Bronchial epithelial cell (primary cell): ENCODE results near the gene AGAP1. TPM values are rescaled to one million over a fixed set of nuclear protein-coding genes. Genes with fewer than 3 reads are reported as not detected.

Experiments
- DNase-seq: peaks from one replicate; pipeline ENCODE4 v3.0.0-alpha.2; 2010; ENCODE audit warnings: low read depth
- FAIRE-seq: peaks from 2 replicates; lab custom pipeline; 2011; peaks lifted over from hg19 to GRCh38; lab: Jason Lieb, UNC
- H3K27me3 ChIP-seq: 2 replicates; pipeline ENCODE4 v1.5.1; 2011; ENCODE audit warnings: low read length; ENCODE audit not compliant: control insufficient read depth, insufficient read depth
- H3K36me3 ChIP-seq: 2 replicates; pipeline ENCODE4 v1.5.1; 2011; ENCODE audit warnings: low read length; ENCODE audit not compliant: control insufficient read depth, insufficient read depth
- H3K4me3 ChIP-seq: 2 replicates; pipeline ENCODE4 v1.5.1; 2011; ENCODE audit warnings: mild to moderate bottlenecking, low read depth, low read length, control low read depth
- total RNA-seq: library from RNA; depleted of rRNA; stranded (reverse); fragments of >200 nt; gene quantifications from 2 replicates; pipeline ENCODE4 v1.2.1, GENCODE V29; 2014
- TF ChIP-seq, protein P1 (sequence below): IDR thresholded peaks from 2 replicates; pipeline ENCODE4 v1.5.1; 2011; ENCODE audit warnings: mild to moderate bottlenecking, moderate library complexity, low read length, control low read depth, inconsistent platforms; ENCODE audit not compliant: insufficient read depth, severe bottlenecking

The AGAP1 gene
- total RNA-seq, 1 donor from 2014 or later: 22.4 TPM

DNA sequence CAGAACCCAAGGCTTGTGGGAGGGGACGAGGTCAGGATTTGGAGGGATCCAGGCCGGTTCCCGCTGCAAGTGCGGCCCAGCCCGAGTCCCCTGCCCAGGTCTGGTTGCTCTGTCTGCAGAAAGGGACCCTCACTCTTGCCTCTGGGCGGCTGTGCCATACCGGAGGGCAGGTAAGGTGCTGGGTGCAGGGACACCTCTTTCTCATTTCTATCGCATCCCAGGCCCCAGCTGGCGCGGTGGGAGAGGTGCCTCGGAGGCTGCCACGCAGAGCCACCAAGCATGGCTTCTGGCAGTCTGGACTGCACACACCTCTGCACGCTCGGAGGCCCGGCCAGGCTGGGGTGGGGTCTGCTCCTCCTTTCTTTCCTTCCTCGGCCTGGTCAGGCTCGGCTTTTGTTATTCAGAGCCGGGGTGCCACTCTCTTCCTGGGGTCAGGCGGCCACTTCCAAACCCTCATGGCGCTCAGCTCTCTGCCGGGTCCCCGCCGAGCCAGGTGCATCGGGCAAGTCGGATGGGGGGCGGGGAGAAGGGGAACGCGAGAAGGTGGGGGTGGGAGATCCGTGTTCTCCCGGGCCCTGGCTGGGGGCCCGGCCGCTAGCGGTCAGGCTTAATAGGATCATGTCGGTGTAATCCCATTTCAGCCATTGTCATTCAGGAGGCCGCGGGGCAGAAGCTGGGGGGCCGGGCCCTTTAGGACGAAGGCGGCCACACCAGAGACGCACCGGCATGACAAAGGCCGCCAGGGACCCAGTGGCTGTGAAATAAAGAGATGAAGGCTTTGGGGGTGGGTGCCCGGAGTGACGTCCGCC, 665.3 kb downstream of the AGAP1 start:
- H3K4me3 ChIP-seq: no peak overlapping the region
- H3K27me3 ChIP-seq: peaks cover 22% of the 10 kb centered on the region
- FAIRE-seq: no peak
- TF ChIP-seq, protein P1, sequence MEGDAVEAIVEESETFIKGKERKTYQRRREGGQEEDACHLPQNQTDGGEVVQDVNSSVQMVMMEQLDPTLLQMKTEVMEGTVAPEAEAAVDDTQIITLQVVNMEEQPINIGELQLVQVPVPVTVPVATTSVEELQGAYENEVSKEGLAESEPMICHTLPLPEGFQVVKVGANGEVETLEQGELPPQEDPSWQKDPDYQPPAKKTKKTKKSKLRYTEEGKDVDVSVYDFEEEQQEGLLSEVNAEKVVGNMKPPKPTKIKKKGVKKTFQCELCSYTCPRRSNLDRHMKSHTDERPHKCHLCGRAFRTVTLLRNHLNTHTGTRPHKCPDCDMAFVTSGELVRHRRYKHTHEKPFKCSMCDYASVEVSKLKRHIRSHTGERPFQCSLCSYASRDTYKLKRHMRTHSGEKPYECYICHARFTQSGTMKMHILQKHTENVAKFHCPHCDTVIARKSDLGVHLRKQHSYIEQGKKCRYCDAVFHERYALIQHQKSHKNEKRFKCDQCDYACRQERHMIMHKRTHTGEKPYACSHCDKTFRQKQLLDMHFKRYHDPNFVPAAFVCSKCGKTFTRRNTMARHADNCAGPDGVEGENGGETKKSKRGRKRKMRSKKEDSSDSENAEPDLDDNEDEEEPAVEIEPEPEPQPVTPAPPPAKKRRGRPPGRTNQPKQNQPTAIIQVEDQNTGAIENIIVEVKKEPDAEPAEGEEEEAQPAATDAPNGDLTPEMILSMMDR: no peak
- no peaks in the 10 kb centered on the region for H3K36me3 ChIP-seq
- DNase-seq: no peak

DNA sequence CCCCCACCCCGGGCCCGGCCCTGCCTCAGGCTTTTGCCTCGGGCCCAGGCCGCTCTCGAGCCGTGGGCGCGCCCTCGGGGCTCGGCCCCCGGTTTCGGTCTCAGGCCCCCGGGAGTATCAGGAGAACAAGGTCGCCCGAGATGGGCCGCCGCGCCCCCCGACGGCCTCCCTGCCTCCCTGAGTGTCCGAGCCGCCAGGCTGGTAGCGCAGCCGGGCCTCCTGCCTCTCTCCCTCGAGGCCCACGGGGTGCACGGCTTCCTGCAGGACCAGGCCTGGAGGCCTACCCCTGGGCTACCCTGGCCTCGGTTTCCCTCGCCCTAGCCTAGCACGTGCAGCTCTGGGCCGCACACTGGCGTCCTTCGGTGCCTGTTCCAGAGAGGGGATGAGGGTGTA, 665.9 kb downstream of the AGAP1 start:
- Histone ChIP-seq H3K4me3 (no peak overlapping the region), H3K36me3 (no peaks in the 10 kb centered on the region), H3K27me3 (peaks cover 28% of the 10 kb centered on the region)
- DNase-seq (no peak), FAIRE-seq (no peak)
- TF ChIP-seq, protein P1: no peak

DNA sequence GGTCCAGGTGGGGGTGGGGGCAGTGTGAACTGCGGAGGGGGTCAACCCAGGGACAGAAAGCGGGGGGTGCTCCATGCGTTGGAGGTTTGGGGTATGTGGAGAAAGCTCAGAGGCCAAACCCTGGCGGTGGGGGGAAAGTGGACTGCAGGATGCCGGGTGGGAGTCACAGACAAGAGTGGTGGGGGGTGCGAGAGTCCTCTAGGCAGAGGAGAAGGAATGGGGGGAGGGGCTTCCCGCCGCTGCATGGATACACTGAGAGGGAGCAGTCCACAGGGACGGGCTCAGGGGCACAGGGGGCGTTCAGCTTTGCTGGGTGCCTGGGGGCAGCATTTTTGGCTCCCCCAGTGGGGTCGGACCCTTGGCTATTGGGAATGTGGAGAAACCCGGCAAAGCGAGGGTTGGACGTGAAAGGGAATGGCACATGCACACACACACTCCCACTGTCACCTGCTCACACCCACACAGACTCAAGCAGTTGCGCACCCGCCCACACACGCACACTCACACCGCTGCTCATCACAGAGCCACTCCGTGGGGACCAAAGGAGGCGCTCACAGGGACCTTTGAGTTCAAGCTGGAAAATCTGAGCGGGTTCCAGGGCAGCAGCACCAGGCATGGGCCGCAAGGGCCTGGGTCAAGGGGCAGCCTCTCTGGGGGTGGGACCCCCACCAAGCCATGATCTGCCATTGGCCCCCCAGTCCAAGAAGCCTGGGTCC, 666.7 kb downstream of the AGAP1 start:
- DNase-seq: no peak
- FAIRE-seq: no peak
- Histone ChIP-seq H3K4me3 (no peak overlapping the region), H3K27me3 (peaks cover 35% of the 10 kb centered on the region), H3K36me3 (no peaks in the 10 kb centered on the region)
- TF ChIP-seq, protein P1: no peak

DNA sequence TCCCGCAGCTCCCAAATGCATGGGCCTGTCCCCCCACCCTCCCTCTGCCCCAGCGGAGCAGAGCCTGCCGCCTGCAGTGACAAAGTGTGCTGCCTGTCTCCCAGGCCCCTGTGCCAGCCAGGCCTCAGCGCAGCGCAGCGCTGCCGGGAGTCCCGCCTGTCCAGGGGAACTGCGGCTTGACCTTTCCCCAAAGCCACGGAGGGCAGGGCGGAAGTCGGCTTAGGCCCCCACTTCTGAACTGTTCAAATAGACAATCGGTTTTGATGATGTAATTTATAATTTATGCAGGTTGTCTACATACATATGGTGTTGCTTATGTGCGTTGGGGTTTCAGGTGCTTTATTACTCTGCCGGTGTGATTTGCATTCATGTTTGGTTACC, 667.2 kb downstream of the AGAP1 start:
- FAIRE-seq (no peak), DNase-seq (no peak)
- H3K27me3 ChIP-seq: peaks cover 40% of the 10 kb centered on the region
- H3K4me3 ChIP-seq: no peak overlapping the region
- H3K36me3 ChIP-seq: no peaks in the 10 kb centered on the region
- TF ChIP-seq, protein P1: no peak

DNA sequence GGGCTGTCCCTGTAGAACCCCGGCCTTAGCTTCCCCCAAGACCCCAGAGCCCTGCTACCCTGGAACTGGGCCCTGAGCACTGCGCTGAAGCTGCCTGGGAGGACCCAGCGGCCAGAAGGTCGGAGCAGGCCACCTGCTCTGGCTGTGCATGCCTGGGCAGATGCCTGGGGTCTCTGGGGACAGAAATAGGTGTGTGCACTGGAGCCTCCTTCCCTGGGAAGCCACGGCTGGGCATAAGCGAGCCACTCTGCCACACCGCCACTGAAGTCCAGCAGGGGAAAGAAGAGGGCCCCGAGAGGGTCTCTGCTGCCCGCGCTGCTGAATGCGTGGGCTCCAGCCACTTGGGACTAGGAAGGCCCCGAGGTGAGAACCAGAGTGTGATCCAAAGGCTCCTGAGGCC, 667.7 kb downstream of the AGAP1 start:
- peaks cover 40% of the 10 kb centered on the region for H3K27me3 ChIP-seq
- TF ChIP-seq, protein P1: no peak
- FAIRE-seq (no peak), DNase-seq (no peak)
- H3K36me3 ChIP-seq: no peaks in the 10 kb centered on the region
- no peak overlapping the region for H3K4me3 ChIP-seq
